ENCODE results near the gene ABCA3.

ABCA3 gene

GRCh38 chr16:2350500-2350899, 10.0 kb upstream of the ABCA3 start:
- H3K27ac ChIP-seq, result no peak overlapping the region
- TF ChIP-seq CTCF (IDR thresholded peaks at IDR 0.05), result no peak
- H3K4me3 ChIP-seq, result no peak overlapping the region
- DNase-seq (ENCODE audit: low spot score), result no peak

- DNase-seq (ENCODE audit: low spot score), result no peak
- TF ChIP-seq CTCF (IDR thresholded peaks at IDR 0.05), result no peak
- Histone ChIP-seq H3K27ac (no peak overlapping the region), H3K4me3 (no peak overlapping the region)
These were observed 2.7 kb upstream of the ABCA3 start for GRCh38 chr16:2343211-2343610.

- peak overlapping the region; percentile 96 for H3K4me3 ChIP-seq
- no peak for DNase-seq (ENCODE audit: low spot score)
- peak overlapping the region in 1 of 2 donors; percentile 39 for H3K27ac ChIP-seq
These were observed 1.2 kb upstream of the ABCA3 start for GRCh38 chr16:2341456-2342447.

GRCh38 chr16:2339521-2340484, 725 bp downstream of the ABCA3 start:
- peak overlapping the region; percentile 96 for H3K4me3 ChIP-seq
- peak overlapping the region in 1 of 2 donors; percentile 84 for H3K27ac ChIP-seq
- TF ChIP-seq CTCF (IDR thresholded peaks at IDR 0.05), result no peak
- DNase-seq (ENCODE audit: low spot score), result no peak

More at GRCh38 chr16:2341456-2342447, 1.2 kb upstream of the ABCA3 start:
- TF ChIP-seq CTCF (IDR thresholded peaks at IDR 0.05), result no peak

GRCh38 chr16:2337431-2338296, 2.9 kb downstream of the ABCA3 start:
- Histone ChIP-seq H3K4me3 (no peak overlapping the region), H3K27ac (no peak overlapping the region)
- no peak for TF ChIP-seq CTCF (IDR thresholded peaks at IDR 0.05)
- DNase-seq (ENCODE audit: low spot score), result no peak

GRCh38 chr16:2335286-2335895, 5.1 kb downstream of the ABCA3 start:
- H3K27ac ChIP-seq, result no peak overlapping the region
- H3K4me3 ChIP-seq, result no peak overlapping the region
- peak; percentile 19 for DNase-seq (ENCODE audit: low spot score)
- TF ChIP-seq CTCF (IDR thresholded peaks at IDR 0.05), result no peak

Measured in coronary artery (tissue), 2 donors.